ENCODE measurements around the gene EHMT2. TPM values are rescaled to one million over a fixed set of nuclear protein-coding genes. Genes with fewer than 3 reads are reported as not detected.

The EHMT2 gene
- polyA plus RNA-seq, 1 donor (not counting 4 experiments of a cell fraction or from before 2014, with no cell fraction given): 17.7 TPM

DNA sequence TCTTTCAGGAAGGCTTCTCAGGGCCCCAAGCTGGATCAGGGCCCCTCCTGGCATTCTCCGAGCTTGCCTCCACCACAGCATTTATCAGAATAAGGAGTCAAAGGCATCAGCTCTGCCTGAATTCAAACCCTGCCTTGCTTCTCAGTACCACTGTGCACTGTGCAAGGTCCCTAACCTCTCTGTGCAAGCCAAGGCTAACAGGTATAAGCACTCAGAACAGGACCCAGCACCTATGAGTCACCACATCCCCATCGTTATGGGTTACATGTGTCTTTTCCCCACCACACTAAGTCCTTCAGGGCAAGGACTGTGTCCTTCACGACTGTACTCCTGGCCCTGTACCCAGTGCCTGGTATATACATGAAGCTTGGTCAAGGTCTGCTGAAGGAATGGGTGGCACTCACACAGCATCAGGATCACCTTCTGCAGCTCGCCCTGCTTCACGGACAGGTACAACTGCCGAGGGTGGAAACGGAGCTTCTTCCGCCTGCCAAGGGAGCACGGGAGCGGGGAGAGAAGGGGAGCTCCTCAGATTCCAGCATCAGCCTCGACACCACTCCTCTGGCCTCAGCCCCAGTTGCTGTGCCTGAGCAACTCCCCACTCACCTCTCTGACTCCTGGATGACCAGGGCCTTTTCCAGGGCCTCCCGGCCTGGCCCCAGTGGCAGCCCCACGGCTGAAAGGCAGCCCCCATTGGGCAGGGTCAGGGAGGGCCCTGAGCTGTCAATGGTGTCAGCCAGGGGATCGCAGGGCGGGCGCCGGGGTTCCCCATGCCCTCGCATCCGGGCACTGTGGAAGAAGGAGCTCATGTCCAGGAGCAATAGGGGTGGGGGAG, 10.1 kb downstream of the EHMT2 start:
- no peak overlapping the region for H2AFZ ChIP-seq (ENCODE audit: control insufficient read depth, low read length)
- no peaks in the 10 kb centered on the region for H3K9me1 ChIP-seq (ENCODE audit: control insufficient read depth, extremely low read depth, insufficient read depth, low read length)
- no peak overlapping the region for H3K9ac ChIP-seq (ENCODE audit: control insufficient read depth, extremely low read depth, insufficient read depth, low read length)
- H3K27ac ChIP-seq (ENCODE audit: control insufficient read depth, insufficient read depth, low read length): no peak overlapping the region
- no peak for FAIRE-seq
- no peak overlapping the region for H3K4me2 ChIP-seq (ENCODE audit: control insufficient read depth, extremely low read depth, insufficient read depth, low read depth, low read length)
- H3K9me3 ChIP-seq (ENCODE audit: control insufficient read depth, low read depth, low read length): no peaks in the 10 kb centered on the region
- DNase-seq (ENCODE audit: low read depth, low spot score): no peak
- H3K36me3 ChIP-seq (ENCODE audit: control insufficient read depth in 2 of 2, extremely low read depth in 1 of 2, insufficient read depth in 2 of 2, low read length in 2 of 2): peaks cover 38% of the 10 kb centered on the region in 2 experiments
- no peak for TF ChIP-seq EZH2 (IDR thresholded peaks at IDR 0.05; ENCODE audit: low read length)
- TF ChIP-seq, protein P1, sequence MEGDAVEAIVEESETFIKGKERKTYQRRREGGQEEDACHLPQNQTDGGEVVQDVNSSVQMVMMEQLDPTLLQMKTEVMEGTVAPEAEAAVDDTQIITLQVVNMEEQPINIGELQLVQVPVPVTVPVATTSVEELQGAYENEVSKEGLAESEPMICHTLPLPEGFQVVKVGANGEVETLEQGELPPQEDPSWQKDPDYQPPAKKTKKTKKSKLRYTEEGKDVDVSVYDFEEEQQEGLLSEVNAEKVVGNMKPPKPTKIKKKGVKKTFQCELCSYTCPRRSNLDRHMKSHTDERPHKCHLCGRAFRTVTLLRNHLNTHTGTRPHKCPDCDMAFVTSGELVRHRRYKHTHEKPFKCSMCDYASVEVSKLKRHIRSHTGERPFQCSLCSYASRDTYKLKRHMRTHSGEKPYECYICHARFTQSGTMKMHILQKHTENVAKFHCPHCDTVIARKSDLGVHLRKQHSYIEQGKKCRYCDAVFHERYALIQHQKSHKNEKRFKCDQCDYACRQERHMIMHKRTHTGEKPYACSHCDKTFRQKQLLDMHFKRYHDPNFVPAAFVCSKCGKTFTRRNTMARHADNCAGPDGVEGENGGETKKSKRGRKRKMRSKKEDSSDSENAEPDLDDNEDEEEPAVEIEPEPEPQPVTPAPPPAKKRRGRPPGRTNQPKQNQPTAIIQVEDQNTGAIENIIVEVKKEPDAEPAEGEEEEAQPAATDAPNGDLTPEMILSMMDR (optimal IDR thresholded peaks at IDR 0.05 in 1 of 3, IDR thresholded peaks at IDR 0.05 in 1 of 3, conservative IDR thresholded peaks at IDR 0.05 in 1 of 3; ENCODE audit: extremely low read depth in 1 of 3, insufficient read depth in 2 of 3, low read length in 3 of 3): no peak
- H3K27me3 ChIP-seq (ENCODE audit: control insufficient read depth, extremely low read depth, insufficient read depth, low read length): no peaks in the 10 kb centered on the region
- H3K79me2 ChIP-seq (ENCODE audit: control insufficient read depth, insufficient read depth, low read length): no peaks in the 10 kb centered on the region
- dilution Hi-C loops (cut with MboI; ENCODE audit: extremely low pct_ligation_motif_present, low sequenced_read_pairs): no loop called here
- H3K4me1 ChIP-seq (ENCODE audit: control insufficient read depth, extremely low read depth, insufficient read depth, low read length): no peaks in the 10 kb centered on the region
- H4K20me1 ChIP-seq (ENCODE audit: control insufficient read depth, extremely low read depth, insufficient read depth, low read length): no peaks in the 10 kb centered on the region
- H3K4me3 ChIP-seq (ENCODE audit: control insufficient read depth in 2 of 3, extremely low read depth in 1 of 3, insufficient read depth in 2 of 3, low read depth in 1 of 3, low read length in 3 of 3): no peak overlapping the region

- no peak for DNase-seq (ENCODE audit: low read depth, low spot score)
- Histone ChIP-seq H3K27me3 (ENCODE audit: control insufficient read depth, extremely low read depth, insufficient read depth, low read length) (no peaks in the 10 kb centered on the region), H3K4me3 (ENCODE audit: control insufficient read depth in 2 of 3, extremely low read depth in 1 of 3, insufficient read depth in 2 of 3, low read depth in 1 of 3, low read length in 3 of 3) (no peak overlapping the region), H3K9me3 (ENCODE audit: control insufficient read depth, low read depth, low read length) (no peaks in the 10 kb centered on the region), H3K4me2 (ENCODE audit: control insufficient read depth, extremely low read depth, insufficient read depth, low read depth, low read length) (no peak overlapping the region), H3K79me2 (ENCODE audit: control insufficient read depth, insufficient read depth, low read length) (no peaks in the 10 kb centered on the region), H3K9me1 (ENCODE audit: control insufficient read depth, extremely low read depth, insufficient read depth, low read length) (no peaks in the 10 kb centered on the region), H4K20me1 (ENCODE audit: control insufficient read depth, extremely low read depth, insufficient read depth, low read length) (no peaks in the 10 kb centered on the region), H3K27ac (ENCODE audit: control insufficient read depth, insufficient read depth, low read length) (no peak overlapping the region), H3K36me3 (ENCODE audit: control insufficient read depth in 2 of 2, extremely low read depth in 1 of 2, insufficient read depth in 2 of 2, low read length in 2 of 2) (peaks cover 36 to 38% of the 10 kb centered on the region in 2 experiments), H3K4me1 (ENCODE audit: control insufficient read depth, extremely low read depth, insufficient read depth, low read length) (no peaks in the 10 kb centered on the region), H3K9ac (ENCODE audit: control insufficient read depth, extremely low read depth, insufficient read depth, low read length) (no peak overlapping the region), H2AFZ (ENCODE audit: control insufficient read depth, low read length) (no peak overlapping the region)
- no peak for FAIRE-seq
- TF ChIP-seq EZH2 (IDR thresholded peaks at IDR 0.05; ENCODE audit: low read length): no peak
- TF ChIP-seq, protein P1 (optimal IDR thresholded peaks at IDR 0.05 in 1 of 3, IDR thresholded peaks at IDR 0.05 in 1 of 3, conservative IDR thresholded peaks at IDR 0.05 in 1 of 3; ENCODE audit: extremely low read depth in 1 of 3, insufficient read depth in 2 of 3, low read length in 3 of 3): no peak
- dilution Hi-C loops (cut with MboI; ENCODE audit: extremely low pct_ligation_motif_present, low sequenced_read_pairs): no loop called here
These were observed 10.9 kb downstream of the EHMT2 start for GRCh38 chr6:31886541-31886991.
